Liver (tissue), 9 donors: Measurements from ENCODE around the gene RIMS3. TPM values are rescaled to one million over a fixed set of nuclear protein-coding genes. Genes with fewer than 3 reads are reported as not detected.
A peak's percentile ranks its signal among the peaks of the same experiment; 100 is the strongest.

Source experiments
- DNase-seq: peaks from one replicate; pipeline ENCODE4 v3.0.0-alpha.2; 2017; ENCODE audit warnings: low spot score
- H3K27ac ChIP-seq, 2 donors: one replicate each; pipeline ENCODE4 v1.7.0; 2013; ENCODE audit warnings: inconsistent platforms in 2 of 2, low read length in 2 of 2, control low read depth in 1 of 2, low read depth in 1 of 2, mild to moderate bottlenecking in 1 of 2
- H3K27me3 ChIP-seq, 4 donors: one replicate each; pipeline versions ENCODE4 v1.6.1 to v1.7.0; 2013; ENCODE audit warnings: low read length in 3 of 4, inconsistent platforms in 1 of 4, mild to moderate bottlenecking in 1 of 4, moderate library complexity in 1 of 4; ENCODE audit not compliant: control insufficient read depth in 4 of 4, insufficient read depth in 4 of 4
- H3K36me3 ChIP-seq, 4 donors: one replicate each; pipeline versions ENCODE4 v1.6.1 to v1.7.0; 2013; ENCODE audit warnings: low read length in 3 of 4, mild to moderate bottlenecking in 3 of 4, low read depth in 1 of 4, moderate library complexity in 1 of 4; ENCODE audit not compliant: control insufficient read depth in 4 of 4, insufficient read depth in 3 of 4
- H3K4me1 ChIP-seq, 4 donors: one replicate each; pipeline versions ENCODE4 v1.6.1 to v1.7.0; 2013; ENCODE audit warnings: low read length in 3 of 4, mild to moderate bottlenecking in 3 of 4, moderate library complexity in 1 of 4; ENCODE audit not compliant: control insufficient read depth in 4 of 4, insufficient read depth in 4 of 4
- H3K4me3 ChIP-seq, 3 donors: one replicate each; pipeline versions ENCODE4 v1.6.1 to v1.7.0; 2013; ENCODE audit warnings: low read length in 3 of 3, control low read depth in 1 of 3, low read depth in 1 of 3, mild to moderate bottlenecking in 1 of 3
- H3K9ac ChIP-seq, 2 donors: one replicate each; pipeline ENCODE4 v1.7.0; 2013; ENCODE audit warnings: low read length in 2 of 2, mild to moderate bottlenecking in 2 of 2, moderate library complexity in 2 of 2, control low read depth in 1 of 2, low read depth in 1 of 2
- H3K9me3 ChIP-seq, 4 donors: one replicate each; pipeline versions ENCODE4 v1.6.1 to v1.7.0; 2013; ENCODE audit warnings: low read length in 3 of 4; ENCODE audit not compliant: control insufficient read depth in 4 of 4
- ATF3 ChIP-seq: IDR thresholded peaks from 2 replicates; pipeline ENCODE4 v1.6.1; 2016; ENCODE audit warnings: antibody characterized with exemption
- CTCF ChIP-seq: fragments of 150-350 bp; IDR thresholded peaks from 2 replicates; pipeline ENCODE4 v1.5.1; 2017; ENCODE audit warnings: improper control_type of control experiment, low read depth, low read length; ENCODE audit not compliant: missing input control
- EGR1 ChIP-seq, 2 donors: IDR thresholded peaks; 2 replicates each; pipeline ENCODE4 v1.6.1; 2016 to 2018; ENCODE audit warnings: antibody characterized with exemption in 2 of 2, low read depth in 2 of 2
- FOXA1 ChIP-seq: IDR thresholded peaks from 2 replicates; pipeline ENCODE4 v1.6.1; 2016; ENCODE audit warnings: antibody characterized with exemption
- GABPA ChIP-seq, 2 donors: IDR thresholded peaks in 1 of 2; conservative IDR thresholded peaks in 1 of 2; 2 replicates each; pipeline ENCODE4 v1.6.1; 2016; ENCODE audit warnings: antibody characterized with exemption in 2 of 2, mild to moderate bottlenecking in 1 of 2, moderate library complexity in 1 of 2
- HNF4A ChIP-seq, 2 donors: conservative IDR thresholded peaks; 2 replicates each; pipeline ENCODE4 v1.6.1; 2016; ENCODE audit warnings: antibody characterized with exemption in 2 of 2, mild to moderate bottlenecking in 2 of 2
- JUND ChIP-seq, 2 donors: IDR thresholded peaks; 2 replicates each; pipeline ENCODE4 v1.6.1; 2016; ENCODE audit warnings: antibody characterized with exemption in 2 of 2
- MAX ChIP-seq: IDR thresholded peaks from 2 replicates; pipeline ENCODE4 v1.6.1; 2016; ENCODE audit warnings: antibody characterized with exemption
- NR2F2 ChIP-seq: IDR thresholded peaks from 2 replicates; pipeline ENCODE4 v1.6.1; 2016; ENCODE audit warnings: antibody characterized with exemption
- RAD21 ChIP-seq, 2 donors: IDR thresholded peaks; 2 replicates each; pipeline ENCODE4 v1.6.1; 2016; ENCODE audit warnings: antibody characterized with exemption in 2 of 2, mild to moderate bottlenecking in 2 of 2
- REST ChIP-seq: IDR thresholded peaks from 2 replicates; pipeline ENCODE4 v1.6.1; 2016; ENCODE audit warnings: antibody characterized with exemption, mild to moderate bottlenecking
- RXRA ChIP-seq, 2 donors: IDR thresholded peaks; 2 replicates each; pipeline ENCODE4 v1.6.1; 2017 to 2018; ENCODE audit warnings: antibody characterized with exemption in 2 of 2, mild to moderate bottlenecking in 1 of 2
- SP1 ChIP-seq: IDR thresholded peaks from 2 replicates; pipeline ENCODE4 v1.6.1; 2018; ENCODE audit warnings: antibody characterized with exemption, mild to moderate bottlenecking
- YY1 ChIP-seq: IDR thresholded peaks from 2 replicates; pipeline ENCODE4 v1.6.1; 2016; ENCODE audit warnings: antibody characterized with exemption, mild to moderate bottlenecking
- WGBS: extraction: QIAGEN DNeasy Blood & Tissue Kit; methylation state at CpG from one replicate; pipeline ENCODE4 v1.1.7; 2013; 5-methylcytosine and 5-hydroxymethylcytosine counted together
- polyA plus RNA-seq, 2 donors: library from polyadenylated mRNA; stranded (reverse) in 1 of 2; unstranded in 1 of 2; fragments of 200-250 nt in 1 of 2; fragments of >200 nt in 1 of 2; fragmentation: Nextera tagmentation in 1 of 2; extraction: Ambion mirVana in 1 of 2; gene quantifications; one replicate each; pipeline versions ENCODE4 v1.2.1 to v1.2.3, GENCODE V29; 2013 to 2015
- total RNA-seq, 2 donors: library from RNA; depleted of rRNA; stranded (reverse); fragments of >200 nt; gene quantifications; one replicate each; pipeline ENCODE4 v1.2.3, GENCODE V29; 2014
- donor health status: healthy.
- donor health status: healthy.
- donor health status: healthy.
- donor health status: healthy.
- donor health status: healthy.

The RIMS3 gene
- total and polyA plus RNA-seq, 4 donors, result 0.22 to 2.2 (median 0.77) TPM

- Histone ChIP-seq H3K27me3 (no peaks in the 10 kb centered on the region), H3K9ac (no peak overlapping the region), H3K4me1 (no peaks in the 10 kb centered on the region), H3K4me3 (no peak overlapping the region), H3K27ac (no peak overlapping the region), H3K36me3 (no peaks in the 10 kb centered on the region), H3K9me3 (no peaks in the 10 kb centered on the region)
- DNase-seq, result no peak
- TF ChIP-seq JUND (IDR thresholded peaks at IDR 0.05) (no peak), REST (no peak), FOXA1 (no peak), SP1 (no peak), RXRA (IDR thresholded peaks at IDR 0.05) (no peak), EGR1 (IDR thresholded peaks at IDR 0.05; ENCODE audit: low read depth in 2 of 2) (no peak), HNF4A (conservative IDR thresholded peaks at IDR 0.05) (no peak), MAX (no peak), ATF3 (no peak), NR2F2 (no peak)
- 64% methylated on average over 8 of the region's 8 CpGs for WGBS
These were observed 71.9 kb downstream of the RIMS3 start for GRCh38 chr1:40593449-40594186.

- no peaks in the 10 kb centered on the region for H3K27me3 ChIP-seq
- no peak for DNase-seq
- 57% methylated on average over 6 of the region's 6 CpGs for WGBS
- TF ChIP-seq FOXA1 (no peak), HNF4A (conservative IDR thresholded peaks at IDR 0.05) (no peak), REST (no peak), YY1 (no peak), RAD21 (IDR thresholded peaks at IDR 0.05) (peak; percentile 45 to 68), JUND (IDR thresholded peaks at IDR 0.05) (no peak), ATF3 (no peak), CTCF (peak; percentile 29), GABPA (IDR thresholded peaks at IDR 0.05 in 1 of 2, conservative IDR thresholded peaks at IDR 0.05 in 1 of 2) (no peak), RXRA (IDR thresholded peaks at IDR 0.05) (no peak), NR2F2 (no peak), MAX (no peak)
- no peak overlapping the region for H3K9ac ChIP-seq
- no peak overlapping the region for H3K4me3 ChIP-seq
- H3K9me3 ChIP-seq, result no peaks in the 10 kb centered on the region
- H3K36me3 ChIP-seq, result no peaks in the 10 kb centered on the region
- no peak overlapping the region for H3K27ac ChIP-seq
- H3K4me1 ChIP-seq, result no peaks in the 10 kb centered on the region
These were observed 73.2 kb downstream of the RIMS3 start for GRCh38 chr1:40592107-40592803.
